B cell (primary cell): ENCODE measurements around the gene SSRP1. TPM values are rescaled to one million over a fixed set of nuclear protein-coding genes. Genes with fewer than 3 reads are reported as not detected.

ENCODE experiments used
- ATAC-seq: fragments of 200-7000 bp; cut with Tn5 transposase; one replicate; pipeline ENCODE4 v1.10.0; 2021; ENCODE audit warnings: low read depth, mild to moderate bottlenecking, moderate number of reproducible peaks, moderate library complexity
- CTCF ChIA-PET: fragments of 350-600 bp; sonication (Branson Sonifier 250); formaldehyde crosslinking; loops from one replicate; lab custom pipeline; 2021; ENCODE audit warnings: antibody characterized with exemption, inconsistent platforms; lab: Charles Lee
- POLR2A ChIA-PET: fragments of 350-600 bp; sonication (Branson Sonifier 250); formaldehyde crosslinking; loops from one replicate; lab custom pipeline; 2021; ENCODE audit warnings: antibody characterized with exemption; lab: Charles Lee
- DNase-seq: peaks from one replicate; pipeline ENCODE4 v3.0.0; 2013
- H2AFZ ChIP-seq: 2 replicates; pipeline ENCODE4 v1.6.1; 2012; ENCODE audit warnings: mild to moderate bottlenecking, low read depth, low read length; ENCODE audit not compliant: insufficient read depth, poor library complexity, severe bottlenecking
- H3K27ac ChIP-seq, 2 donors: 1 replicate in 1 of 2; 2 replicates in 1 of 2; pipeline ENCODE4 v1.5.1; 2012 to 2013; ENCODE audit warnings: low read length in 2 of 2, mild to moderate bottlenecking in 2 of 2, moderate library complexity in 1 of 2
- H3K27me3 ChIP-seq, 4 experiments: fragments of 200-600 bp in 1 of 4; sonication (generic) in 1 of 4; replicated peaks in 1 of 4; 1 replicate in 2 of 4; 2 replicates in 2 of 4; pipeline versions ENCODE4 v1.6.1 to v1.7.0; 2013 to 2016; ENCODE audit warnings: low read length in 3 of 4, mild to moderate bottlenecking in 2 of 4, mixed read lengths in 1 of 4, moderate library complexity in 1 of 4; ENCODE audit not compliant: insufficient read depth in 4 of 4, control insufficient read depth in 3 of 4; ENCODE audit errors: control extremely low read depth in 1 of 4
- H3K36me3 ChIP-seq, 2 experiments: replicated peaks in 1 of 2; 1 replicate in 1 of 2; 2 replicates in 1 of 2; pipeline versions ENCODE4 v1.6.1 to v1.7.1; 2013; ENCODE audit warnings: low read length in 1 of 2; ENCODE audit not compliant: insufficient read depth in 2 of 2, control insufficient read depth in 1 of 2; ENCODE audit errors: control extremely low read depth in 1 of 2, extremely low read depth in 1 of 2
- H3K4me1 ChIP-seq, 2 donors: fragments of 200-600 bp in 1 of 2; sonication (generic) in 1 of 2; 1 replicate in 1 of 2; 2 replicates in 1 of 2; pipeline versions ENCODE4 v1.5.1 to v1.6.1; 2013 to 2017; ENCODE audit warnings: low read length in 2 of 2; ENCODE audit not compliant: control insufficient read depth in 2 of 2, insufficient read depth in 2 of 2
- H3K4me2 ChIP-seq: replicated peaks from 2 replicates; pipeline ENCODE3; 2012; ENCODE audit warnings: mild to moderate bottlenecking, low read depth, low read length; ENCODE audit not compliant: poor library complexity, severe bottlenecking
- H3K4me3 ChIP-seq, 5 experiments: fragments of 200-600 bp in 1 of 5; sonication (generic) in 1 of 5; 1 replicate in 3 of 5; 2 replicates in 2 of 5; pipeline versions ENCODE4 v1.5.1 to v1.7.0; 2011 to 2016; ENCODE audit warnings: low read length in 4 of 5, mild to moderate bottlenecking in 4 of 5, low read depth in 2 of 5, control low read depth in 1 of 5, moderate library complexity in 1 of 5; ENCODE audit not compliant: insufficient read depth in 1 of 5; ENCODE audit errors: control extremely low read depth in 1 of 5, extremely low read depth in 1 of 5
- H3K79me2 ChIP-seq: fragments of 200-600 bp; sonication (generic); one replicate; pipeline ENCODE4 v1.6.0; 2016; ENCODE audit warnings: low read length; ENCODE audit not compliant: control insufficient read depth, insufficient read depth
- H3K9ac ChIP-seq: fragments of 200-600 bp; sonication (generic); 2 replicates; pipeline ENCODE4 v1.6.1; 2017; ENCODE audit warnings: mild to moderate bottlenecking, low read length, moderate library complexity
- H3K9me3 ChIP-seq, 3 donors: one replicate each; pipeline versions ENCODE4 v1.6.1 to v1.7.1; 2013; ENCODE audit warnings: low read length in 2 of 3; ENCODE audit not compliant: control insufficient read depth in 2 of 3, insufficient read depth in 1 of 3; ENCODE audit errors: control extremely low read depth in 1 of 3
- H4K20me1 ChIP-seq: 2 replicates; pipeline ENCODE4 v1.6.0; 2012; ENCODE audit warnings: mild to moderate bottlenecking, low read length; ENCODE audit not compliant: insufficient read depth, control insufficient read depth, poor library complexity, severe bottlenecking
- H3K27ac Mint-ChIP-seq: one replicate; pipeline ENCODE4 v1.8.0; 2021; ENCODE audit warnings: mixed read lengths
- H3K27me3 Mint-ChIP-seq: one replicate; pipeline ENCODE4 v1.8.0; 2021; ENCODE audit warnings: mixed read lengths
- H3K4me1 Mint-ChIP-seq: one replicate; pipeline ENCODE4 v1.8.0; 2021; ENCODE audit warnings: mixed read lengths
- H3K4me3 Mint-ChIP-seq: one replicate; pipeline ENCODE4 v1.8.0; 2021; ENCODE audit warnings: mixed read lengths
- H3K9me3 Mint-ChIP-seq: one replicate; pipeline ENCODE4 v1.8.0; 2022; ENCODE audit warnings: mixed read lengths; ENCODE audit not compliant: insufficient read depth
- EZH2 ChIP-seq: IDR thresholded peaks from 2 replicates; pipeline ENCODE4 v1.6.1; 2012; ENCODE audit warnings: borderline replicate concordance, low read depth, mild to moderate bottlenecking, moderate library complexity, low read length; ENCODE audit not compliant: insufficient read depth, poor library complexity, severe bottlenecking
- WGBS: methylation state at CpG from one replicate; pipeline ENCODE4 v1.1.5; 2013; ENCODE audit warnings: missing lambda C conversion rate; ENCODE audit not compliant: insufficient coverage; 5-methylcytosine and 5-hydroxymethylcytosine counted together
- intact Hi-C: fragments of 100-400 bp; cut with micrococcal nuclease; formaldehyde crosslinking; loops from one replicate; pipeline ENCODE4 v1.10.0; 2022
- polyA plus RNA-seq: library from polyadenylated mRNA; depleted of rRNA; stranded (reverse); fragments of >200 nt; gene quantifications from 2 replicates; pipeline ENCODE4 v1.2.3, GENCODE V29; 2012
- total RNA-seq, 2 donors: library from RNA; stranded (reverse); fragments of 120-200 nt in 1 of 2; gene quantifications; 1 replicate in 1 of 2; 2 replicates in 1 of 2; pipeline versions ENCODE4 v1.2.3 to v1.2.4, GENCODE V29; 2013 to 2022
- TF ChIP-seq, protein P1 (sequence below): fragments of 200-600 bp; IDR thresholded peaks from one replicate; pipeline ENCODE4 v1.8.0; 2022; ENCODE audit warnings: antibody characterized with exemption, mild to moderate bottlenecking

SSRP1 gene
- total and polyA plus RNA-seq, 2 donors (not counting 1 experiment from before 2014, with no cell fraction given) = 40.9 to 66.6 TPM

DNA sequence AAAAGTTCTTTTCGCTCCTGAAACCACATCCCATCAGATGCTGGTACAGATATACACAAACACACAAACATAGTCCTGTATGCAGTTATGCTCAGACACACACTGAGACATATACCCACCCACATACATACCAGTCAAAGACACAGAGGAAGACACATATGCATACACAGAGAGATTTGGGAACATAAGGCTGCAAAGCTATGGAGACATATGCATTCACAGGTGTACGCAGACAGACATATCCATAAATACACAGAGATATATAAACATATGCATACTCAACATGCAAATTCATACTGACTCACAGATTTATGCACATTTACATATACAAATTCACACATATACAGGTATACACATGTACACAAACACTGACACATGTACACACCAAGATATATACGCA is 39.3 kb upstream of the SSRP1 start:
- no peaks in the 10 kb centered on the region for H3K9me3 Mint-ChIP-seq
- DNase-seq (no peak), ATAC-seq (no peak)
- no peaks in the 10 kb centered on the region for H3K9me3 ChIP-seq
- H3K79me2 ChIP-seq = no peaks in the 10 kb centered on the region
- ChIA-PET POLR2A (no interaction called here), CTCF (no interaction called here)
- H3K4me3 ChIP-seq = no peak overlapping the region
- TF ChIP-seq EZH2 = no peak
- TF ChIP-seq, protein P1, sequence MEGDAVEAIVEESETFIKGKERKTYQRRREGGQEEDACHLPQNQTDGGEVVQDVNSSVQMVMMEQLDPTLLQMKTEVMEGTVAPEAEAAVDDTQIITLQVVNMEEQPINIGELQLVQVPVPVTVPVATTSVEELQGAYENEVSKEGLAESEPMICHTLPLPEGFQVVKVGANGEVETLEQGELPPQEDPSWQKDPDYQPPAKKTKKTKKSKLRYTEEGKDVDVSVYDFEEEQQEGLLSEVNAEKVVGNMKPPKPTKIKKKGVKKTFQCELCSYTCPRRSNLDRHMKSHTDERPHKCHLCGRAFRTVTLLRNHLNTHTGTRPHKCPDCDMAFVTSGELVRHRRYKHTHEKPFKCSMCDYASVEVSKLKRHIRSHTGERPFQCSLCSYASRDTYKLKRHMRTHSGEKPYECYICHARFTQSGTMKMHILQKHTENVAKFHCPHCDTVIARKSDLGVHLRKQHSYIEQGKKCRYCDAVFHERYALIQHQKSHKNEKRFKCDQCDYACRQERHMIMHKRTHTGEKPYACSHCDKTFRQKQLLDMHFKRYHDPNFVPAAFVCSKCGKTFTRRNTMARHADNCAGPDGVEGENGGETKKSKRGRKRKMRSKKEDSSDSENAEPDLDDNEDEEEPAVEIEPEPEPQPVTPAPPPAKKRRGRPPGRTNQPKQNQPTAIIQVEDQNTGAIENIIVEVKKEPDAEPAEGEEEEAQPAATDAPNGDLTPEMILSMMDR = no peak
- no peak overlapping the region for H3K4me3 Mint-ChIP-seq
- H3K4me2 ChIP-seq = no peak overlapping the region
- no peak overlapping the region for H2AFZ ChIP-seq
- peaks cover 0 to 5% (median 0%) of the 10 kb centered on the region in 4 experiments for H3K27me3 ChIP-seq
- no peaks in the 10 kb centered on the region for H3K4me1 ChIP-seq
- WGBS = 98% methylated on average over 3 of the region's 3 CpGs
- no peaks in the 10 kb centered on the region for H3K36me3 ChIP-seq
- no peaks in the 10 kb centered on the region for H3K4me1 Mint-ChIP-seq
- H3K27ac Mint-ChIP-seq = no peak overlapping the region
- intact Hi-C loops = no loop called here
- H3K27me3 Mint-ChIP-seq = peaks cover 24% of the 10 kb centered on the region
- H3K27ac ChIP-seq = no peak overlapping the region
- H3K9ac ChIP-seq = no peak overlapping the region
- no peaks in the 10 kb centered on the region for H4K20me1 ChIP-seq

DNA sequence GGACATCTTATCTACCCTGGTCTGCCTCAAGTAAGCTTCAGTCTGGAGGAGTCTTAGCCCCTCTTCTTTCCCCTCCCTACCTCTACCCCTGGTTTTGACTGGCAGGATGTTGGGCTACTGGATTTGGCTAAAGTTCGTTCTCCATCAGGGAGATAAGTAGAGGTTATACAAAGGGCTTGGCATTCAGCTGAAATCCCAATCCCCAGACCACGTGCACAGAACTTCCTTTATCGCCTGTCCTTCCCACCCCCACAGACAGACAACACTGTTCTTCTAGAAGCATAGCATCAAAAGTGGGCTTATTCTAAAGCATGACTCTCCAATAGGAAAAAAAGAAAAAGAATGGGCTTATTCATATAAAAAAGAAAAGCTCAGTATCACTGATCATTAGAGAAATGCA is 37.5 kb upstream of the SSRP1 start:
- no peak overlapping the region for H3K4me3 Mint-ChIP-seq
- no peak overlapping the region for H2AFZ ChIP-seq

More for the DNA sequence above, 37.5 kb upstream of the SSRP1 start:
- TF ChIP-seq EZH2 = no peak
- TF ChIP-seq, protein P1 = no peak
- Histone ChIP-seq H4K20me1 (no peaks in the 10 kb centered on the region), H3K4me1 (no peaks in the 10 kb centered on the region), H3K36me3 (no peaks in the 10 kb centered on the region), H3K79me2 (no peaks in the 10 kb centered on the region), H3K4me2 (no peak overlapping the region), H3K9me3 (no peaks in the 10 kb centered on the region), H3K27ac (no peak overlapping the region), H3K4me3 (no peak overlapping the region), H3K27me3 (no peaks in the 10 kb centered on the region), H3K9ac (no peak overlapping the region)
- ATAC-seq = no peak
- 60% methylated on average over 2 of the region's 3 CpGs for WGBS
- Mint-ChIP-seq H3K4me1 (no peaks in the 10 kb centered on the region), H3K9me3 (no peaks in the 10 kb centered on the region), H3K27me3 (peaks cover 13% of the 10 kb centered on the region), H3K27ac (no peak overlapping the region)
- intact Hi-C loops = no loop called here
- ChIA-PET CTCF (interaction anchor here (0.9 to 1.6 kb wide), 2 partner anchors 20 to 27 kb away, joined by 3 to 4 read pairs; no protein-coding TSS in a partner anchor), POLR2A (no interaction called here)
- DNase-seq = no peak
